ENCODE data around the gene METTL13.

METTL13 gene

DNA sequence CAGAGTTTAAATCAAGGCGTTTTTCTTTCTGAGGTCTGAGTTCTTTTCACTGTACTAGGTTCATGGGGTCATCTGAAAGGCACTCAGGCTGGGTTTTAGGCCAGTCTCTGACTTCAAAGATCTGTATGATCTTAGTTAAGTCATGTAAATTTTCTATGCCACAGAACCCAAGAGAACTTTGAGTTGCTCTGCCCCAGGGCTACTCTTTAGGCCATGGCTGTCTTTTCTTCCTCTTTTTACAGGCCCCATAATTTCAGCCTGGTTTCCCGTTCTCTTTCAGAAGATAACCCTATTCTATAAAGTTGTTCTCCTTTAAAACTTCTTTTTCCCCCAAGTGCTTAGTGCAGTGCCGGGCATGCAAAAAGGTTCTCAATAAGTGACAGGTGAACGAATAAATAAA is 26.1 kb downstream of the METTL13 start:
- no peaks in the 10 kb centered on the region for H3K4me1 ChIP-seq (ENCODE audit: control insufficient read depth, insufficient read depth, low read length)
- H3K9ac ChIP-seq (ENCODE audit: low read depth, low read length) = no peak overlapping the region
- H3K36me3 ChIP-seq (ENCODE audit: control insufficient read depth, insufficient read depth, low read length) = no peaks in the 10 kb centered on the region
- H3K9me3 ChIP-seq (ENCODE audit: control insufficient read depth, insufficient read depth, low read length) = no peaks in the 10 kb centered on the region
- H3K27me3 ChIP-seq (ENCODE audit: control insufficient read depth, insufficient read depth, low read length) = no peaks in the 10 kb centered on the region
- H3K4me3 ChIP-seq (ENCODE audit: low read depth, low read length) = no peak overlapping the region

DNA sequence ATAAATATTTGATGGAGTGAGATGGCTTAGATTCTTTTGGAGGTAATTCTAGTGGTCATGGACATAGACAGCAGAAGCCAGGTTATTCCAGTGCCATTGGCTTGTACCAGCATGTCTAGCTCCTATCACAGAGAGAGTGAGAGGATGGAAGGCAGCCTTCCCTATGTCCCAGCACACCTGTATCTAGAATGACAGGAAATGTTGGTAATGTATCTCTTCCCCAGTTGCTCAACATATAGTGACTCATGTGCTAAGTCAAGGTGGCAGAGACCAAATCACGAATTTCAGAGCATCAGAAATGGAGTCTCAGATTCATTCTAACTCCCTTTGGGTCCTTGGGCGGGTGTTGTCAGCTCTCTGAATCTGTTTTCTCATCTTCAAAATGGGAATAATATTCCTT is 28.4 kb downstream of the METTL13 start:
- Histone ChIP-seq H3K36me3 (ENCODE audit: control insufficient read depth, insufficient read depth, low read length) (no peaks in the 10 kb centered on the region), H3K27me3 (ENCODE audit: control insufficient read depth, insufficient read depth, low read length) (no peaks in the 10 kb centered on the region), H3K9ac (ENCODE audit: low read depth, low read length) (no peak overlapping the region), H3K4me1 (ENCODE audit: control insufficient read depth, insufficient read depth, low read length) (no peaks in the 10 kb centered on the region), H3K9me3 (ENCODE audit: control insufficient read depth, insufficient read depth, low read length) (no peaks in the 10 kb centered on the region), H3K4me3 (ENCODE audit: low read depth, low read length) (no peak overlapping the region)

DNA sequence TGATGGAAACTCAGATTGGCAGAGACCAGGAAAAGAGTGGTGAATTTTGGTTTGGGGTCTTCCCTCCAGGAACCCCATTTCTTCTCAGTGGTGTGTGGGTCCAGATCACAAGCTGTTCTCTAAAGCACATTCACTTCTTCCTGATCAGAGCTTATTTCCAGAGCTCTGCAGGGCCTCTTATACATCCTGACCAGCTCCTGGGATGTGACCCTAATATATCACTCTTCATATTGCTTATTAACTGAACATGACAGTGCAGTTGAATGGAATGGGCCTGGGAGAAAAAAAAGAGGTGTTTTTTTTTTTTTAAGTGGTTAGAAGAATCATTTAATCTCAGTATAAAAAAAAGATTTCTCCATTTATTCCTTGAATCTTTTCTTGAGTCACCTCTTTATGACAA is 30.2 kb downstream of the METTL13 start:
- H3K4me1 ChIP-seq (ENCODE audit: control insufficient read depth, insufficient read depth, low read length) = no peaks in the 10 kb centered on the region
- no peak overlapping the region for H3K9ac ChIP-seq (ENCODE audit: low read depth, low read length)
- H3K4me3 ChIP-seq (ENCODE audit: low read depth, low read length) = no peak overlapping the region
- no peaks in the 10 kb centered on the region for H3K9me3 ChIP-seq (ENCODE audit: control insufficient read depth, insufficient read depth, low read length)
- H3K27me3 ChIP-seq (ENCODE audit: control insufficient read depth, insufficient read depth, low read length) = no peaks in the 10 kb centered on the region
- no peaks in the 10 kb centered on the region for H3K36me3 ChIP-seq (ENCODE audit: control insufficient read depth, insufficient read depth, low read length)

DNA sequence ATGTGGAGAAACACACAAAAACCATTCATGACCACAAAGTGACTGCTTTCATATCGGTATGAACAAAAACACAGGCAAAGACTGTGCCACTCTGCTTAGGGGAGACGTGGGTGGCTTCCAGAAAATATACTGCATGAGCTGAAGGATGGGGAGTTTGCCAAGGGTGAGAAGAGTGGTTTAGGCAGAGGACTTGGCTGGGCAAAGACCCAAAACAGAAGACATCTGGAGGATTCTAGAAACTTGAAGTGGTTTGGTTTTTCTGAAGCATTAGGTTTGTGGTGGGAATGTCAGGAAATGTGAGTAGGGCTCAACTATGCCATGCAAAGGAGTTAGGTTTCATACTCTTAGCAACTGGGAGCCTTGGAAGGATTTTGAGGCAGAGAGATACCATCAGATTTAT is 33.2 kb downstream of the METTL13 start:
- Histone ChIP-seq H3K36me3 (ENCODE audit: control insufficient read depth, insufficient read depth, low read length) (no peaks in the 10 kb centered on the region), H3K9me3 (ENCODE audit: control insufficient read depth, insufficient read depth, low read length) (no peaks in the 10 kb centered on the region), H3K4me3 (ENCODE audit: low read depth, low read length) (no peak overlapping the region), H3K4me1 (ENCODE audit: control insufficient read depth, insufficient read depth, low read length) (peaks cover 5% of the 10 kb centered on the region), H3K27me3 (ENCODE audit: control insufficient read depth, insufficient read depth, low read length) (no peaks in the 10 kb centered on the region), H3K9ac (ENCODE audit: low read depth, low read length) (no peak overlapping the region)

DNA sequence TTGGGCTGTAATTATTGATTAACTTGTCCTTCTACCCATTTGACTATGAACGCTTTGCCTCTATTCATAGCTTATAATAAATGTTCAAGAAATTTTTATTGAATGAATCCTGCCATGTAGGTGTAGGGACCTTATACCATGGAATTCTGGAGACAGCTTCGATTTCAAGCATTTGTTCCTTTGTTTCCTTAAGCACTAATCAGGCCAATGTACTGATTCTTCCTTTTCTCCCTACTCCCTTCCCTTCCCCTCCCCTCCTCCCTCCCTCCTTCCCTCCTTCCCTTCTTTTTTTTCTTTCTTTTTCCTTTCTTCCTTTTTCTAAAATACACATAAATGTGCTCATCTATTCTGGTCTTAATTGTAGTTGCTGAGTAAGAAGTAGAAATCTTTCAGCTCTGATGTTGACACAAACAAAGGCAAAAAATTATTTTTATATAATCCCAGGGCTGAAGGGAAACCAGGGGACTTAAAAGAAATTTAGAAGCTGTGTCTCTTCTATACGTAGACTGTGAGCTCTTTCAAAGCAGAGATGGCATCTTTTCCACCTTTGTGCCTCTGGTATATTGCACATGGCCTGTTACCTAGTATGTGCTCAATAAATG is 34.9 kb downstream of the METTL13 start:
- H3K36me3 ChIP-seq (ENCODE audit: control insufficient read depth, insufficient read depth, low read length) = no peaks in the 10 kb centered on the region
- H3K4me1 ChIP-seq (ENCODE audit: control insufficient read depth, insufficient read depth, low read length) = peaks cover 5% of the 10 kb centered on the region
- H3K9me3 ChIP-seq (ENCODE audit: control insufficient read depth, insufficient read depth, low read length) = no peaks in the 10 kb centered on the region
- H3K9ac ChIP-seq (ENCODE audit: low read depth, low read length) = no peak overlapping the region
- no peak overlapping the region for H3K4me3 ChIP-seq (ENCODE audit: low read depth, low read length)
- no peaks in the 10 kb centered on the region for H3K27me3 ChIP-seq (ENCODE audit: control insufficient read depth, insufficient read depth, low read length)

DNA sequence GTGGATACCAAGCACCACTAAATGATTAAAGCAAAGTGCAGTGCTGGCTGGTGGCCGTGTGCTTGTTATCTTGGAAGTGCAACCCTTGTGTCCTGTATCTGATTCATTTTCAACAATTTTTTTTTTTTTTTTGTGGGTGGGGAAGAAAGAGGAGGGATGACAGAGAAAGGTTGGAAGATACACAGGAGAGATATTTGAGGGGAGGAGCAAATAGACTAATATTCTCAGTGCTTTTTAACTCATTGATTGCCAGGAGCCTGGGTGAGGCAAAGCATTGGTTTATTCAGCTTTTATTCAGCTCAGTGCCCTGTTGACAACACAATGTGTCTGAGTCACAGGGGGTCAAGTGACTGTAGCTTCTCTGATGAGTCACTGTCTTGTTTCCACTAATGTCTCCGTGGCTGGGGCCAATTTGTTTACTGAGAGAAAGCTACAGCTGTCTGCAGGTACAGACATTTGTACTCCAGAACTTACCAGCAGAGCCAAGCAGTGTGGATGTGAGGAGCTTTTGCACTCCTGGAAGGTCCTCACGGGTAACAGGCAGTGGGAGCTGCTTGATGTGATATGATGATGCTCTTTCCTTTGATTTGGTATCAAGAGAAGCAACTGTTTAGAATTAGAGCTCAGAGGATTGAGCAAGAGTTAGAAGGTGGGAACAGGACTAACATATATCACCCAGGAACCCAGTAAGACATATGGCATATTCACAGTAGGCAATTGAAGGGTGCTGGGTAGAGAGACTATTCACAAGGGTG is 36.2 kb downstream of the METTL13 start:
- Histone ChIP-seq H3K36me3 (ENCODE audit: control insufficient read depth, insufficient read depth, low read length) (no peaks in the 10 kb centered on the region), H3K4me1 (ENCODE audit: control insufficient read depth, insufficient read depth, low read length) (peaks cover 5% of the 10 kb centered on the region), H3K4me3 (ENCODE audit: low read depth, low read length) (no peak overlapping the region), H3K9ac (ENCODE audit: low read depth, low read length) (no peak overlapping the region), H3K27me3 (ENCODE audit: control insufficient read depth, insufficient read depth, low read length) (no peaks in the 10 kb centered on the region), H3K9me3 (ENCODE audit: control insufficient read depth, insufficient read depth, low read length) (no peaks in the 10 kb centered on the region)

DNA sequence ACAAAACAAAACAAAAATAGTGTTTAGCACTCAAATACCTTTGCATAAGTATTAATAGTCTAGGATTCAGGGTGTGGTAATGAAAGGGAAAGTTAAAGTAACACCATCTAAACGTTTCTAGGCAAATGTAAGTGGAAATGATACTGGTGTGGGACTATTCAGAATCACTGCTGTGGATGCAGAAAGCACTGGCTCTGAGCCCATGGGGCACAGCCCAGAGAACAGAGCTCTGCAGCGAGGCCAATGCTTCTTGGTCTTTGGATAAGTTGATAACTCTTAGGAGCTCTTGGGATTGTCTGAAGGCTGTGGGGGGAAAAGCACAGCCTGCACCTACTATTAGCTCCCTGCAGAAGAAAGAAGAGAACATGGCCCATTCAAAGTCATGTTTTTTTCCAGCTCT is 38.5 kb downstream of the METTL13 start:
- Histone ChIP-seq H3K36me3 (ENCODE audit: control insufficient read depth, insufficient read depth, low read length) (no peaks in the 10 kb centered on the region), H3K27me3 (ENCODE audit: control insufficient read depth, insufficient read depth, low read length) (no peaks in the 10 kb centered on the region), H3K4me1 (ENCODE audit: control insufficient read depth, insufficient read depth, low read length) (peaks cover 5% of the 10 kb centered on the region), H3K9ac (ENCODE audit: low read depth, low read length) (no peak overlapping the region), H3K4me3 (ENCODE audit: low read depth, low read length) (no peak overlapping the region), H3K9me3 (ENCODE audit: control insufficient read depth, insufficient read depth, low read length) (no peaks in the 10 kb centered on the region)

DNA sequence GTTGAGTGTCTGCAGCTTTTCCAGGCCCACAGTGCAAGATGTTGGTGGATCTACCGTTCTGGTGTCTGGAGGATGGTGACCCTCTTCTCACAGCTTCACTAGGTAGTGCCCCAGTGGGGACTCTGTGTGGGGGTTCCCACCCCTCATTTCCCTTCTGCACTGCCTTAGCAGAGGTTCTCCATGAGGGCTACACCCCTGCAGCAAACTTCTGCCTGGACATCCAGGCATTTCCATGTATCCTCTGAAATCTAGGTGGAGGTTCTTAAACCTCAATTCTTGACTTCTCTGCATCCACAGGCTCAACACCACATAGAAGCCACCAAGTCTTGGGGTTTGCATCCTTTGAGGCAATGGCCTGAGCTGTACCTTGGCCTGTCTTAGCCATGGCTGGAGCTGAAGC is 45.5 kb downstream of the METTL13 start:
- H3K9me3 ChIP-seq (ENCODE audit: control insufficient read depth, insufficient read depth, low read length) = peaks cover 9% of the 10 kb centered on the region
- H3K36me3 ChIP-seq (ENCODE audit: control insufficient read depth, insufficient read depth, low read length) = no peaks in the 10 kb centered on the region
- H3K4me1 ChIP-seq (ENCODE audit: control insufficient read depth, insufficient read depth, low read length) = no peaks in the 10 kb centered on the region
- H3K27me3 ChIP-seq (ENCODE audit: control insufficient read depth, insufficient read depth, low read length) = no peaks in the 10 kb centered on the region
- no peak overlapping the region for H3K4me3 ChIP-seq (ENCODE audit: low read depth, low read length)
- no peak overlapping the region for H3K9ac ChIP-seq (ENCODE audit: low read depth, low read length)

DNA sequence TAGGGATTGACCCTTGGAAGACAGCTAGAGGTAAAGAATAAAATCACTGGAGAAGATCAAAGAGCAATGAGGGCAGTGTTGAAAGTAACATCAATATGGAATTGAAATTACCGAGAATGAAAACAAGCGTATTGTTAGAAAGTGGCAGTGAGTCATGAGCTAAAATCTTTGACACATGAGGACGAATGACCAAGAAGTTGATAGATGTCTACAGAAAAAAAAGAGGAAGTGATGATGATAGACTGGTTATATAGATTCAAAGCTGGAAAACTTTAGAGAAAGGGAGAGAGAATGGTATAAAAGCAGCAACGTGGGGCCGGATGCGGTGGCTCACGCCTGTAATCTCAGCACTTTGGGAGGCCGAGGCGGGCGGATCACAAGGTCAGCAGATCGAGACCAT is 47.3 kb downstream of the METTL13 start:
- Histone ChIP-seq H3K9me3 (ENCODE audit: control insufficient read depth, insufficient read depth, low read length) (peaks cover 9% of the 10 kb centered on the region), H3K36me3 (ENCODE audit: control insufficient read depth, insufficient read depth, low read length) (no peaks in the 10 kb centered on the region), H3K4me3 (ENCODE audit: low read depth, low read length) (no peak overlapping the region), H3K9ac (ENCODE audit: low read depth, low read length) (no peak overlapping the region), H3K4me1 (ENCODE audit: control insufficient read depth, insufficient read depth, low read length) (no peaks in the 10 kb centered on the region), H3K27me3 (ENCODE audit: control insufficient read depth, insufficient read depth, low read length) (no peaks in the 10 kb centered on the region)

DNA sequence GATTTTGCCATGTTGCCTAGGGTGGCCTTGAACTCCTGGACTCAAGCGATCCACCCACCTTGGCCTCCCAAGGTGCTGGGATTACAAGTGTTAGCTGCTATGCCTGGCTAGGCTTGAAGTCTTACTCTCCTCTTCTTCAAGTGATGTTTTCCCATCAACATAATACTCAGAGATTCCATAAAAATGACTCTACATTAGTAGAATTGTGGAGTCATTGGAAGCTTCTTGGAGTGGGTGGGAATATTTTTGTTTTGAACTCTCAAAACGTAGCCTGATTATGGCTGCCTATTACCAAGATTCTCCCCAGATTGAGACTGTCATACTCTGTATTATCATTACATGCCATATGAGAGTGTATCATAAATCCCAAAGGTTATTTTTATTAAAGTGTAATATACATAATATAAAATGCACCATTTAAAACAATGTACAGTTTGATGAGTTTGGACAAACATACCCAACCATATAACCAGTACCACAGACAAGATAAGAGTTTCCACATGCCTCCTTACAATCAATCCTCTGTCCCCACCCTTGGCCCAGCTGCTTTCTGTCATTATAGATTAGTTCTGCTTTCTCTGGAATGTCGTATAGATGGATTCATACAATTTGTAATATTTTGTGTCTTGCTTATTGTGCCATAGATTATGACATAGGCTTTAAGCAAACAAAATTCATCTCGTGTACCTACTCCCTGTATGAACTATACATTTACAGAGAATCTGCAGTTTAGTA is 51.8 kb downstream of the METTL13 start:
- no peaks in the 10 kb centered on the region for H3K4me1 ChIP-seq (ENCODE audit: control insufficient read depth, insufficient read depth, low read length)
- H3K27me3 ChIP-seq (ENCODE audit: control insufficient read depth, insufficient read depth, low read length) = no peaks in the 10 kb centered on the region
- no peak overlapping the region for H3K9ac ChIP-seq (ENCODE audit: low read depth, low read length)
- no peaks in the 10 kb centered on the region for H3K9me3 ChIP-seq (ENCODE audit: control insufficient read depth, insufficient read depth, low read length)
- no peak overlapping the region for H3K4me3 ChIP-seq (ENCODE audit: low read depth, low read length)
- H3K36me3 ChIP-seq (ENCODE audit: control insufficient read depth, insufficient read depth, low read length) = no peaks in the 10 kb centered on the region

DNA sequence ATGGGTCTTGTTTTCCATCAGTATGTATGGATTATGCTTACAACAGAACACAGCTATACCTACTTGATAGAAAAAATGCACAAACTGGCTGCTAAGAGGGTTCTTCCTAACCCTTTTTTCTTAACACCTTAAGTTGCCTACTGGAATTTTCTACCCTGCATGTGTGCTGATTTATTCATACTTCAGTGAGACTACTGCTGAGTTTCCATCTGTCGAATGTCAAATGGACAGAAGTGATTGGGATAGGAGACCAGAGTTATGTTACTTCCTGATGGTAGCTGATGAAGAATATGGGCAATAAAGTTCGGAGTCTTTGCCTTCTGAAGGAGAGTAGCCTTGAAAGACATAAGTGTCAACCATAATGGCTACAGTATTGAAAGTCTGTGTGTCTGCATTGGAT is 53.4 kb downstream of the METTL13 start:
- no peaks in the 10 kb centered on the region for H3K9me3 ChIP-seq (ENCODE audit: control insufficient read depth, insufficient read depth, low read length)
- no peaks in the 10 kb centered on the region for H3K36me3 ChIP-seq (ENCODE audit: control insufficient read depth, insufficient read depth, low read length)
- H3K4me1 ChIP-seq (ENCODE audit: control insufficient read depth, insufficient read depth, low read length) = no peaks in the 10 kb centered on the region
- H3K4me3 ChIP-seq (ENCODE audit: low read depth, low read length) = no peak overlapping the region
- no peak overlapping the region for H3K9ac ChIP-seq (ENCODE audit: low read depth, low read length)
- peaks cover 8% of the 10 kb centered on the region for H3K27me3 ChIP-seq (ENCODE audit: control insufficient read depth, insufficient read depth, low read length)

DNA sequence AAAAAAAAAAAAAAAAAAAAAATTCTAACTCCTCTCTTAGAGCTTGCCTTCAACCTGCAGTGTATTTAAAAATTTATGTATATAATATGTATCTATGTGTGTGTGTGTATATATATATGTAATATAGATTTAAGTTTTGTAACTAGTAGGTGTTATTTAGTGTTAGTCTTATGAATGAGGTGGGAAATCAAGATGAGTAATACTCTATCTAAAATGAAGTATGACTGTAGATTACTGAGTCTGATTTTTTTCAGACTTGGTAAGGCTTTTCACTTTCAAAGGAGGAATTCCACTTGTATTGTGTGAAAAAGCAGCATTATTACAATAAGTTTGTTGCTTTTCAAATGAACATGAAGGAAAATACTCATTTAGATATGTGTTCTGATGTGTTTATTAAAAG is 54.4 kb downstream of the METTL13 start:
- Histone ChIP-seq H3K4me1 (ENCODE audit: control insufficient read depth, insufficient read depth, low read length) (no peaks in the 10 kb centered on the region), H3K27me3 (ENCODE audit: control insufficient read depth, insufficient read depth, low read length) (peaks cover 17% of the 10 kb centered on the region), H3K36me3 (ENCODE audit: control insufficient read depth, insufficient read depth, low read length) (no peaks in the 10 kb centered on the region), H3K4me3 (ENCODE audit: low read depth, low read length) (no peak overlapping the region), H3K9me3 (ENCODE audit: control insufficient read depth, insufficient read depth, low read length) (no peaks in the 10 kb centered on the region), H3K9ac (ENCODE audit: low read depth, low read length) (no peak overlapping the region)
